Trophoblast cell (in vitro differentiated cells and primary cell): ENCODE measurements around the gene DPYD.

Experiments used
- DNase-seq, 2 donors: peaks; one replicate each; pipeline ENCODE4 v3.0.0-alpha.2; 2016
- H2AFZ ChIP-seq: 2 replicates; pipeline ENCODE4 v1.6.1; 2013; ENCODE audit warnings: low read length, moderate library complexity, mild to moderate bottlenecking; ENCODE audit not compliant: insufficient read depth, poor library complexity
- H2AK5ac ChIP-seq: 2 replicates; pipeline ENCODE4 v1.6.1; 2013; ENCODE audit warnings: mild to moderate bottlenecking, low read length
- H2BK120ac ChIP-seq: 2 replicates; pipeline ENCODE4 v1.6.1; 2013; ENCODE audit warnings: low read length, mild to moderate bottlenecking, moderate library complexity; ENCODE audit not compliant: insufficient read depth, poor library complexity
- H2BK12ac ChIP-seq: 2 replicates; pipeline ENCODE4 v1.6.1; 2013; ENCODE audit warnings: mild to moderate bottlenecking, low read length, moderate library complexity
- H2BK5ac ChIP-seq: 2 replicates; pipeline ENCODE4 v1.6.1; 2013; ENCODE audit warnings: low read length, low read depth, moderate library complexity, mild to moderate bottlenecking; ENCODE audit not compliant: poor library complexity
- H3K14ac ChIP-seq: 2 replicates; pipeline ENCODE4 v1.6.1; 2013; ENCODE audit warnings: mild to moderate bottlenecking, low read length
- H3K18ac ChIP-seq: 2 replicates; pipeline ENCODE4 v1.6.1; 2013; ENCODE audit warnings: mild to moderate bottlenecking, low read length
- H3K23ac ChIP-seq: 2 replicates; pipeline ENCODE4 v1.6.1; 2013; ENCODE audit warnings: low read length
- H3K27ac ChIP-seq: 2 replicates; pipeline ENCODE4 v1.5.1; 2013; ENCODE audit warnings: low read depth, mild to moderate bottlenecking, inconsistent platforms, low read length, moderate library complexity
- H3K27me3 ChIP-seq: 2 replicates; pipeline ENCODE4 v1.6.1; 2013; ENCODE audit warnings: inconsistent platforms, mild to moderate bottlenecking, low read length, moderate library complexity; ENCODE audit not compliant: insufficient read depth
- H3K36me3 ChIP-seq, 2 experiments: 1 replicate in 1 of 2; 2 replicates in 1 of 2; pipeline ENCODE4 v1.6.1; 2013; ENCODE audit warnings: low read length in 2 of 2, mild to moderate bottlenecking in 2 of 2, moderate library complexity in 1 of 2; ENCODE audit not compliant: insufficient read depth in 2 of 2, control insufficient read depth in 1 of 2
- H3K4ac ChIP-seq: 2 replicates; pipeline ENCODE4 v1.6.1; 2013; ENCODE audit warnings: low read depth, mild to moderate bottlenecking, low read length, moderate library complexity
- H3K4me1 ChIP-seq, 2 experiments: 1 replicate in 1 of 2; 2 replicates in 1 of 2; pipeline ENCODE4 v1.6.1; 2013; ENCODE audit warnings: low read length in 2 of 2, mild to moderate bottlenecking in 2 of 2, moderate library complexity in 1 of 2; ENCODE audit not compliant: insufficient read depth in 2 of 2, control insufficient read depth in 1 of 2
- H3K4me2 ChIP-seq: 2 replicates; pipeline ENCODE4 v1.6.1; 2013; ENCODE audit warnings: inconsistent platforms, mild to moderate bottlenecking, low read length, moderate library complexity
- H3K4me3 ChIP-seq: 2 replicates; pipeline ENCODE4 v1.5.1; 2013; ENCODE audit warnings: mild to moderate bottlenecking, low read depth, low read length, inconsistent platforms
- H3K79me1 ChIP-seq: one replicate; pipeline ENCODE4 v1.6.1; 2013; ENCODE audit warnings: low read length
- H3K79me2 ChIP-seq: 2 replicates; pipeline ENCODE4 v1.6.1; 2013; ENCODE audit warnings: low read length, mild to moderate bottlenecking; ENCODE audit not compliant: control insufficient read depth, insufficient read depth, poor library complexity
- H3K9ac ChIP-seq: 2 replicates; pipeline ENCODE4 v1.6.1; 2013; ENCODE audit warnings: mild to moderate bottlenecking, low read length
- H3K9me3 ChIP-seq: 2 replicates; pipeline ENCODE4 v1.6.1; 2013; ENCODE audit warnings: low read depth, mild to moderate bottlenecking, control low read depth, inconsistent platforms, low read length; ENCODE audit not compliant: insufficient read depth
- H4K12ac ChIP-seq: 2 replicates; pipeline ENCODE4 v1.6.1; 2013; ENCODE audit warnings: low read depth, mild to moderate bottlenecking, low read length, moderate library complexity
- H4K8ac ChIP-seq: 2 replicates; pipeline ENCODE4 v1.6.1; 2013; ENCODE audit warnings: low read depth, mild to moderate bottlenecking, low read length, moderate library complexity
- H4K91ac ChIP-seq: one replicate; pipeline ENCODE4 v1.6.1; 2013; ENCODE audit warnings: low read depth, mild to moderate bottlenecking, low read length, moderate library complexity
- WGBS: extraction: QIAGEN DNeasy Blood & Tissue Kit; methylation state at CpG from one replicate; pipeline ENCODE4 v1.1.7; 2013; ENCODE audit warnings: missing lambda C conversion rate; ENCODE audit not compliant: insufficient read length, insufficient coverage; ENCODE audit errors: extremely low coverage; 5-methylcytosine and 5-hydroxymethylcytosine counted together

Gene DPYD

DNA sequence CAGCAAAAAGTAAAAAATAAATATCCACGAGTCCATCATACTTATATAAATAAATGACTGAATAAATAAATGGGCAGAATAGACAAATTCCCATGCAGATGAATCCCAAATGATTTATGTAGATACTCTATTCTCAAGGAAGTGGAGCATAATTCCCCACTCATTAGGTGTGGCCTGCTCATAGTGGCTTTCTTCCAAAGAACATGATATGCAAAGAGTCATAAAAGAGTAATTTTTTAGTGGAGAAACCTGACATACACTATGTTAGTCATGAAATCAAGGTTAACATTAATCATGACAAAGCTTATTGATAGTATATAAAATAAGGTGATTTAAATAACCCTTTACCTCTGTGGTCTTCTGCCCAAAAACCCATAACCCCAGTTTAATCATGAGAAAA lies 298.9 kb downstream of the DPYD start:
- no peak overlapping the region for H2AFZ ChIP-seq
- no peak overlapping the region for H3K4me3 ChIP-seq
- WGBS, result no CpG with 5 or more reads among the region's 1 CpG
- no peak overlapping the region for H3K9ac ChIP-seq
- H3K4me2 ChIP-seq, result no peak overlapping the region
- no peak overlapping the region for H2BK5ac ChIP-seq
- H4K91ac ChIP-seq, result no peak overlapping the region
- H3K9me3 ChIP-seq, result no peaks in the 10 kb centered on the region
- H3K27me3 ChIP-seq, result no peaks in the 10 kb centered on the region
- no peak overlapping the region for H3K14ac ChIP-seq
- no peak overlapping the region for H3K18ac ChIP-seq
- no peak overlapping the region for H4K12ac ChIP-seq
- H3K36me3 ChIP-seq, result no peaks in the 10 kb centered on the region
- H3K23ac ChIP-seq, result no peak overlapping the region
- no peak overlapping the region for H2BK120ac ChIP-seq
- no peak overlapping the region for H2BK12ac ChIP-seq
- H2AK5ac ChIP-seq, result no peak overlapping the region
- no peak overlapping the region for H4K8ac ChIP-seq
- H3K27ac ChIP-seq, result no peak overlapping the region
- H3K4me1 ChIP-seq, result no peaks in the 10 kb centered on the region
- H3K4ac ChIP-seq, result no peak overlapping the region
- no peak for DNase-seq
- H3K79me1 ChIP-seq, result no peaks in the 10 kb centered on the region
- no peaks in the 10 kb centered on the region for H3K79me2 ChIP-seq

DNA sequence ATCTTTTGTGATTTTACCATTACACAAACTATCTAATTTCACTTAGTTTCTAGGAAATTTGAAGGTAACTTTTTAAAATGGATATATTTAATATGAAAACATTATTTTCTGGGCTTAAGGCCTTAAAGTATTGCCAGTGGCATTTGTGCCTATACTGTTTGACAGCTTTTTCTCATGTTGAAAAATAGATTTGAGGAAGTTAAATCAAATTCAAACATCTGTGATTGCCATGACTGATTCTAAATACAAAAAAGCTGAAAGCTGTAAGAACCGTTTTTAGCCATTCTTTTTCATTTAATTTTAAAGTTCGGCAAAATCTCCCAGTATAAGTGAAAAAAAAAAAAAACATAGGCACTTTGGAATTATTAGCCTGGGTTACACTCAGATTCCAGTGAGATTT lies 301.1 kb downstream of the DPYD start:
- Histone ChIP-seq H2BK12ac (no peak overlapping the region), H2AK5ac (no peak overlapping the region), H3K79me2 (no peaks in the 10 kb centered on the region), H2BK5ac (no peak overlapping the region), H3K4me2 (no peak overlapping the region), H4K8ac (no peak overlapping the region), H3K4me3 (no peak overlapping the region), H3K23ac (no peak overlapping the region), H4K91ac (no peak overlapping the region), H3K4me1 (no peaks in the 10 kb centered on the region), H3K9me3 (no peaks in the 10 kb centered on the region), H4K12ac (no peak overlapping the region), H3K27ac (no peak overlapping the region), H3K36me3 (no peaks in the 10 kb centered on the region), H3K27me3 (no peaks in the 10 kb centered on the region), H3K14ac (no peak overlapping the region), H3K18ac (no peak overlapping the region), H2AFZ (no peak overlapping the region), H3K4ac (no peak overlapping the region), H3K79me1 (no peaks in the 10 kb centered on the region), H3K9ac (no peak overlapping the region), H2BK120ac (no peak overlapping the region)
- no peak for DNase-seq
- WGBS, result no CpG with 5 or more reads among the region's 2 CpGs

DNA sequence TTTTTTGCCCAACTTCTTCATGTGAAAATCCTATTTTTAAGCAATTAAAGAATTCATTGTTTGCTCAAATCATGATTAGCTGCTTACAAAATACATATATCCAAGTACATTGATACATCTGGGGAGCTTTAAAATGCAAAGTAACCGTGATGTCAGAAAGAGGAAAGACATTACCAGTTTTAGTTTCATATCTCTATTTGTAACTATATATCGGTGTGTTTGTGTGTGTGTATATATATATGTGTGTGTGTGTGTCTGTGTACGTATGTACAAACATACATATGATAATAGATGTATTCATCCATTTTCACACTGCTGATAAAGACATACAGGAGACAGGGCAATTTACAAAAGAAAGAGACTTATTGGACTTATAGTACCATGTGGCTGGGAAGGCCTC lies 310.1 kb downstream of the DPYD start:
- Histone ChIP-seq H2BK120ac (no peak overlapping the region), H3K27me3 (no peaks in the 10 kb centered on the region), H3K4ac (no peak overlapping the region), H3K4me1 (no peaks in the 10 kb centered on the region), H3K23ac (no peak overlapping the region), H4K91ac (no peak overlapping the region), H3K79me1 (no peaks in the 10 kb centered on the region), H3K27ac (no peak overlapping the region), H3K4me3 (no peak overlapping the region), H2AK5ac (no peak overlapping the region), H3K79me2 (no peaks in the 10 kb centered on the region), H3K9ac (no peak overlapping the region), H3K14ac (no peak overlapping the region), H3K36me3 (no peaks in the 10 kb centered on the region), H3K4me2 (no peak overlapping the region), H3K9me3 (no peaks in the 10 kb centered on the region), H2BK12ac (no peak overlapping the region), H2AFZ (no peak overlapping the region), H2BK5ac (no peak overlapping the region), H4K8ac (no peak overlapping the region), H4K12ac (no peak overlapping the region), H3K18ac (no peak overlapping the region)
- no peak for DNase-seq
- no CpG with 5 or more reads among the region's 3 CpGs for WGBS

DNA sequence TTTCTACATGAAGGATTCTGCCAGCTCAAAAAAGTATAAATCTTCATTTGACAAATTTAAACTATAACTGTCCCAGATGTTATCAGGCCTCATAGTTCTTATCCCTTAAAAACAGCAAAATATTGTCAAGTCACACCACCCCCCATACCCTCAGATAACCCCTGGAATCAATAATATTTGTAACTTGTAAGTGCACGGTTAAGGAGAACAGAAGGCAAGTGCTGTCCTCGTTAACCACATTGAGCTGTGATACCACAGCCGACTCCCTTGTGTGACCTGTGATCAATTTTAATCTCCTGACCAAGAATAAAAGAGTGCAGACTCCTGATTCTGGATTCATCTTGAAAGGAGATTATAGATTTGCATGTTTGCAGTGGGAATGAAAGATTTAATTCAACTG lies 310.7 kb downstream of the DPYD start:
- H4K8ac ChIP-seq, result no peak overlapping the region
- no peaks in the 10 kb centered on the region for H3K9me3 ChIP-seq
- no CpG with 5 or more reads among the region's 3 CpGs for WGBS
- H3K79me1 ChIP-seq, result no peaks in the 10 kb centered on the region
- no peak overlapping the region for H3K18ac ChIP-seq
- H3K27me3 ChIP-seq, result no peaks in the 10 kb centered on the region
- H2BK12ac ChIP-seq, result no peak overlapping the region
- no peak overlapping the region for H2AFZ ChIP-seq
- H3K14ac ChIP-seq, result no peak overlapping the region
- no peak overlapping the region for H3K27ac ChIP-seq
- H3K4me2 ChIP-seq, result no peak overlapping the region
- H3K4me3 ChIP-seq, result no peak overlapping the region
- H3K79me2 ChIP-seq, result no peaks in the 10 kb centered on the region
- no peak overlapping the region for H4K12ac ChIP-seq
- no peak for DNase-seq
- H2BK5ac ChIP-seq, result no peak overlapping the region
- no peak overlapping the region for H2BK120ac ChIP-seq
- no peak overlapping the region for H3K4ac ChIP-seq
- no peak overlapping the region for H3K23ac ChIP-seq
- H2AK5ac ChIP-seq, result no peak overlapping the region
- H3K36me3 ChIP-seq, result no peaks in the 10 kb centered on the region
- H3K4me1 ChIP-seq, result no peaks in the 10 kb centered on the region
- H3K9ac ChIP-seq, result no peak overlapping the region
- H4K91ac ChIP-seq, result no peak overlapping the region
